Measurements from ENCODE around the gene KLHDC8A.

Gene KLHDC8A

DNA sequence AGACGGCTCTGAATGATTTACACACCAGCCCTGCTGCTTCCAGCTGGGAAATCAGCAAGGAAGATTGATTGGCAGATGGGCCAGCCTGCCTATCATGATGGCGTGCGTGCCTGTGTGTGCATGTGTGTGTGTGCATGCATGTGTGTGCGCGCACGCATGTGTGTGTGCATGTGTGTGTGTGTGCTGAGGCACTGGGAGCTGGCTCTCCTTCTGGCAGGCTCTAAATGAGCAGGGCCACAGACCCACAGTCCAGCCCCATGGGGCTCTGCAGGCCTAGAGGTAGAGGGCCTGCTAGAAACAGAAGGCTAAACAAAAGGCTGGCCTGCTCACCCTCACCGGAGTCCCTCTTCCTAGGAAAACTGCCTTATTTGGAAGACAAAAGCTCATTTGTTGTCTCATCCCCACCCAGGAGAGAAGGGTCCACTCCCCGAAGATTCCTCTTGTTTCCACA lies 6.0 kb downstream of the KLHDC8A start:
- no peak overlapping the region for H3K4me2 ChIP-seq
- no peaks in the 10 kb centered on the region for H3K79me2 ChIP-seq (ENCODE audit: insufficient read depth, low read depth)
- H3K27me3 ChIP-seq (ENCODE audit: insufficient read depth, low read depth): no peaks in the 10 kb centered on the region
- H3K4me1 ChIP-seq (ENCODE audit: low read depth, poor library complexity, severe bottlenecking): peaks cover 19% of the 10 kb centered on the region
- no peak overlapping the region for H2AFZ ChIP-seq (ENCODE audit: low read depth)
- H4K20me1 ChIP-seq (ENCODE audit: insufficient read depth): no peaks in the 10 kb centered on the region
- no peak overlapping the region for H3K27ac ChIP-seq
- H3K36me3 ChIP-seq (ENCODE audit: insufficient read depth): no peaks in the 10 kb centered on the region
- no peak overlapping the region for H3K9ac ChIP-seq
- TF ChIP-seq, protein P1, sequence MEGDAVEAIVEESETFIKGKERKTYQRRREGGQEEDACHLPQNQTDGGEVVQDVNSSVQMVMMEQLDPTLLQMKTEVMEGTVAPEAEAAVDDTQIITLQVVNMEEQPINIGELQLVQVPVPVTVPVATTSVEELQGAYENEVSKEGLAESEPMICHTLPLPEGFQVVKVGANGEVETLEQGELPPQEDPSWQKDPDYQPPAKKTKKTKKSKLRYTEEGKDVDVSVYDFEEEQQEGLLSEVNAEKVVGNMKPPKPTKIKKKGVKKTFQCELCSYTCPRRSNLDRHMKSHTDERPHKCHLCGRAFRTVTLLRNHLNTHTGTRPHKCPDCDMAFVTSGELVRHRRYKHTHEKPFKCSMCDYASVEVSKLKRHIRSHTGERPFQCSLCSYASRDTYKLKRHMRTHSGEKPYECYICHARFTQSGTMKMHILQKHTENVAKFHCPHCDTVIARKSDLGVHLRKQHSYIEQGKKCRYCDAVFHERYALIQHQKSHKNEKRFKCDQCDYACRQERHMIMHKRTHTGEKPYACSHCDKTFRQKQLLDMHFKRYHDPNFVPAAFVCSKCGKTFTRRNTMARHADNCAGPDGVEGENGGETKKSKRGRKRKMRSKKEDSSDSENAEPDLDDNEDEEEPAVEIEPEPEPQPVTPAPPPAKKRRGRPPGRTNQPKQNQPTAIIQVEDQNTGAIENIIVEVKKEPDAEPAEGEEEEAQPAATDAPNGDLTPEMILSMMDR (conservative IDR thresholded peaks at IDR 0.05; ENCODE audit: low read depth, low read length): no peak
- H3K4me3 ChIP-seq (IDR thresholded peaks at IDR 0.05; ENCODE audit: insufficient read depth, low read depth, low read length): no peak overlapping the region

- no peak overlapping the region for H2AFZ ChIP-seq (ENCODE audit: low read depth)
- no peak overlapping the region for H3K4me3 ChIP-seq (IDR thresholded peaks at IDR 0.05; ENCODE audit: insufficient read depth, low read depth, low read length)
- H3K27me3 ChIP-seq (ENCODE audit: insufficient read depth, low read depth): no peaks in the 10 kb centered on the region
- H3K9ac ChIP-seq: no peak overlapping the region
- H3K4me2 ChIP-seq: no peak overlapping the region
- no peaks in the 10 kb centered on the region for H3K36me3 ChIP-seq (ENCODE audit: insufficient read depth)
- peaks cover 19% of the 10 kb centered on the region for H3K4me1 ChIP-seq (ENCODE audit: low read depth, poor library complexity, severe bottlenecking)
- no peaks in the 10 kb centered on the region for H3K79me2 ChIP-seq (ENCODE audit: insufficient read depth, low read depth)
- H3K27ac ChIP-seq: no peak overlapping the region
- TF ChIP-seq, protein P1 (conservative IDR thresholded peaks at IDR 0.05; ENCODE audit: low read depth, low read length): no peak
- no peaks in the 10 kb centered on the region for H4K20me1 ChIP-seq (ENCODE audit: insufficient read depth)
Measured at GRCh38 chr1:205350124-205350523, 6.6 kb downstream of the KLHDC8A start.

DNA sequence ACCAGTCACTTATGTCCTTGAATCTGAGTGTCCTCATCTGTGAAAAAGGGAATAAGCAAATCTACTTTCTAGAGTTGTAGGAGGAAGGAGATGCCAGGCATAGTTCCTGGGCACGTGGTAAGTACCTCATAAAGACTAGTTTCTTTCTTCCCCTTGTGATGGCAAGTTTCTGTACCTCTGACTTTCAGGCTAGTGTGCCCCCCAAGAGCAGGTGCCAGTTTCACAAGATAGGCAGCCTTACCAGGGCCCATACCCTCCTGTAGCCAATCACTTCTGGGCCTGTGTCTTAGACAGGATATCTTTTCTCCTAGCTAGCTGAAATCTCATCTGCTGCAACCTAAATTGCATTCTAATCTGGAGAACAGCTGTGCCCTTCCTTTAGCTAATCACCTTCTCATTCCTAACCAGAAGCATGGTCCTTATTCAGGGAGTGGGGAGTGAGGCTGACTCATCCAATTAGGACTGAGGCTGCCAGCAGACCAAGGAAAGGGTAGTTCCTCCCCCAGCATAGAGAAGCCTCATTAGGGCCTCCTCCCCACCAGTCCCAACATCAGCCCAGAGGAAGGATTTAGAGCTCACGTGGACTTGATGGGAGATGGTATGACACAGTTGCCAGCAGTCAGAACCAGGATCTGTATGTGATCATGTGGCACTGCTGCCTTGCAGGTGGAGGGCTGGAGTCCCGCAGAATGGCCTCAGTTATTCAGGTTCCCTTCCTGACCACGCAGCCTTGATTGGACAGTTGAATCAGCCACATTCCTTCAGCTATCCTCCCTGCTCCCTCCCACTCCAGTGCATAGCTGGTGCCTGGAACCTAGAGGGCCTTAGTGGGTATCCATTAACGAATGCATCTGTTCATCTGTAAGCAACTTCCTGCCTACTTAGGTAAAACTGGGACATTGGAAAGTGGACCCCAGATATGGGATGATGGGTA lies 7.9 kb downstream of the KLHDC8A start:
- TF ChIP-seq, protein P1 (conservative IDR thresholded peaks at IDR 0.05; ENCODE audit: low read depth, low read length): no peak
- Histone ChIP-seq H3K4me1 (ENCODE audit: low read depth, poor library complexity, severe bottlenecking) (peaks cover 19% of the 10 kb centered on the region), H3K36me3 (ENCODE audit: insufficient read depth) (no peaks in the 10 kb centered on the region), H3K27me3 (ENCODE audit: insufficient read depth, low read depth) (no peaks in the 10 kb centered on the region), H4K20me1 (ENCODE audit: insufficient read depth) (no peaks in the 10 kb centered on the region), H2AFZ (ENCODE audit: low read depth) (peak overlapping the region; percentile 15; the same call in 1 of the 2 replicates), H3K4me3 (IDR thresholded peaks at IDR 0.05; ENCODE audit: insufficient read depth, low read depth, low read length) (peak overlapping the region; percentile 35), H3K79me2 (ENCODE audit: insufficient read depth, low read depth) (no peaks in the 10 kb centered on the region), H3K9ac (no peak overlapping the region), H3K27ac (peak overlapping the region; percentile 2; the same call in 1 of the 2 replicates), H3K4me2 (peak overlapping the region; percentile 15; the same call in 1 of the 2 replicates)

GRCh38 chr1:205346956-205347574 lies 9.7 kb downstream of the KLHDC8A start:
- Histone ChIP-seq H3K9ac (no peak overlapping the region), H3K27me3 (ENCODE audit: insufficient read depth, low read depth) (no peaks in the 10 kb centered on the region), H2AFZ (ENCODE audit: low read depth) (no peak overlapping the region), H3K27ac (no peak overlapping the region), H3K4me2 (no peak overlapping the region), H4K20me1 (ENCODE audit: insufficient read depth) (no peaks in the 10 kb centered on the region), H3K79me2 (ENCODE audit: insufficient read depth, low read depth) (no peaks in the 10 kb centered on the region), H3K4me3 (IDR thresholded peaks at IDR 0.05; ENCODE audit: insufficient read depth, low read depth, low read length) (no peak overlapping the region), H3K36me3 (ENCODE audit: insufficient read depth) (no peaks in the 10 kb centered on the region), H3K4me1 (ENCODE audit: low read depth, poor library complexity, severe bottlenecking) (peaks cover 19% of the 10 kb centered on the region)
- TF ChIP-seq, protein P1 (conservative IDR thresholded peaks at IDR 0.05; ENCODE audit: low read depth, low read length): no peak; the same call in 1 of the 2 replicates

All from KMS-11 (cell line).